ENCODE measurements around the gene MUCL3.
"Not testable (repeated sequence)": the region's sequence is repeated elsewhere in the genome, so short reads cannot be mapped to it uniquely, and the experiment has no call there.

MUCL3 gene

GRCh38 chr6:30910473-30910872 lies 30.3 kb upstream of the MUCL3 start:
- not testable (repeated sequence) for DNase-seq (ENCODE audit: low read depth)

GRCh38 chr6:30912746-30913520 lies 27.8 kb upstream of the MUCL3 start:
- no peak for DNase-seq (ENCODE audit: low read depth)

- no peak for DNase-seq (ENCODE audit: low read depth)
These were observed 27.1 kb upstream of the MUCL3 start for GRCh38 chr6:30913721-30914075.

DNA sequence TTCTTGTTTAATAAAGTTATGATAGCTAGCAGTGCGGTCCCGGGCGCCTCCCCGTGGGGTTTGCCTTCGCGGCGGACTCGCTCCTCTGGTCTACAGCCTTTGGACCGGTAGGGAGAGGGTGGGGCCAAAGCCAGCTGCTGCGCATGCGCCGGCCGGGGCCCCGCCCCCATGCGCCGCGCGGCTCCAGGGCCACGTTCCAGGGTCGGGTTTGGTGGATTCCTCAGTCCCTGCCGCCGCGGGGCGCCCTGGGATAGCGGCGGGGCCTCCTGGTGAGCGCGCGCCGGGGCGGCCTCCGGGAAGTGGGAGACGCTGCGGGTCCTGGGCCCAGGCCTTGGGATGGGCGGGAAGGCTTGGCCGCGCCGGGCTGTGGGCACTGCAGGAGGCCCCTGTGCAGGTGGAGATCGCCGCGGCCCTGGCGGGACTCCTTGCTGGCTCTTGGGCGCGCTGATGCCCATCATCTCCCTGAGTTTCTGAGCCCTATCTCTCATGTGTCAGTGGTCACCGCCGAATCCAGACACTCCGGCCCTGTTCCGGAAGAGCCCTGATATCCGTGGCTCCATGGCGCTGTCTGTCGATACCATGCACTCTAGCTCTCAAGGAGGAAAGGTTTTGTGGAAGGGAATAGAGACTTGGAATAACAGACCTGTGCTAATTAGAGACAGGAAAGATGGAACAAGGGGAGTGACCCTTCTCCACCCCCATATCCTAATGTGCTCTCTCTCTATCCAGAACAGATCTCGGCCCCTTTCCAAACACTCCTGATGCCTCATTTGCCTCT lies 26.5 kb upstream of the MUCL3 start, which contains the start of gene VARS2:
TSS of gene VARS2 (plus strand) at position 163 of the 778 bp plus-strand sequence. CDS start at position 762, 599 bp downstream.
- DNase-seq (ENCODE audit: low read depth) = peak; percentile 83

GRCh38 chr6:30914854-30915590 lies 25.8 kb upstream of the MUCL3 start:
- DNase-seq (ENCODE audit: low read depth) = no peak

- no peak for DNase-seq (ENCODE audit: low read depth)
These were observed 25.2 kb upstream of the MUCL3 start for GRCh38 chr6:30915591-30915946.

GRCh38 chr6:30917041-30917440 lies 23.7 kb upstream of the MUCL3 start:
- DNase-seq (ENCODE audit: low read depth) = no peak

DNA sequence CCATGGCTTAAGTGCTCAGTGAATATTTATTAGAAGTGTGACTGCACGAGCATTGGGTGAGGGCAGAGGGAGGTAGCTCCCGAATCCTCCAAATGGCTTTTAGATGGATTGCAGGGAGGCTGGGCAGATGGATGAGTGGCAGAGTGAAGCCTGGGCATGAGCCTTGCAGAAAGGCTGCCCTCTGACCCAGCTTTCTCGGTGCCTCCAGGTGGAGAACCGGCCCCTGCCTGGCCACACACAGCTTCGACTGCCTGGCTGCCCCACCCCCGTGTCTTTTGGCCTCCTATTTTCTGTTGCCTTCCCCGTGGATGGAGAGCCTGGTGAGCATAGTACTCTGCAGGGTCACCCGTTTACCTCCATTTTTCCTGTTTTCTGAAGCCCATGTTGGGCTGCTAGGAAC lies 23.3 kb upstream of the MUCL3 start:
- DNase-seq (ENCODE audit: low read depth) = no peak

GRCh38 chr6:30918670-30919069 lies 22.1 kb upstream of the MUCL3 start:
- DNase-seq (ENCODE audit: low read depth) = no peak

DNA sequence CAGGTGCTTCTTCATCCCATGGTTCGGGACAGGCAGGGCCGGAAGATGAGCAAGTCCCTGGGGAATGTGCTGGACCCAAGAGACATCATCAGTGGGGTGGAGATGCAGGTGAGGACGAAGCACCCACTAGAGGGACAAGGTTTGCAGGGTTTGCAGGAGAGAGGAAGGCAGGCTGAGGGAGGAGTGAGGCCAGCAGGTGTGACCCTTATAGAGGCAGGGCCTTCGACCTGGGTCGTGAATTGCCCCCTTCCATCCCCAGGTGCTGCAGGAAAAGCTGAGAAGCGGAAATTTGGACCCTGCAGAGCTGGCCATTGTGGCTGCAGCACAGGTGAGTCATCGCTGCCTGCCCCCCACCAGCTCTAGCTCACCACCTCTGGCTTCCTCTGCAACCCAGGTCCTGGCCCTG lies 18.3 kb upstream of the MUCL3 start:
- DNase-seq (ENCODE audit: low read depth) = no peak

GRCh38 chr6:30924040-30924627 lies 16.6 kb upstream of the MUCL3 start:
- not testable (repeated sequence) for DNase-seq (ENCODE audit: low read depth)

- no peak for DNase-seq (ENCODE audit: low read depth)
These were observed 14.1 kb upstream of the MUCL3 start for GRCh38 chr6:30926644-30927043.

- DNase-seq (ENCODE audit: low read depth) = not testable (repeated sequence)
These were observed 13.7 kb upstream of the MUCL3 start for GRCh38 chr6:30927080-30927479.

DNA sequence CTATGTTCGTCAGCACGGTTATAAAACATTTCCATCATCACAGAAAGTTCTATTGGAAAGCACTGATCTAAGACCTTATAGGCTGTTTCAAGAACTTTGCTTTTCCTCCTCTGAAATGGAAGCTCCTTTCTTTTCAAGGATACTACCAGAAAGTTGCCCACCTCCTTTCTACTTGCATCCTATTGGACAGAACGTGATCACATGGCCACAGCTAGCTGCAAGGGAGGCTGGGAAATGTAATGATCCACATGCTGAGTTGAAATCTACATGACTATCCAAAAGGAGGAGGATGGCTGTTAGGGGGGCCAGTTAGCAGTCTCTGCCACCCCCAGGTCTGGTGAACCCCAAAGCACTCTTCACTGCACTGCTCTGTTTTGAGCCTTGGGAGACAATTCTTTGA lies 12.1 kb upstream of the MUCL3 start:
- DNase-seq (ENCODE audit: low read depth) = no peak

- DNase-seq (ENCODE audit: low read depth) = no peak
These were observed 10.3 kb upstream of the MUCL3 start for GRCh38 chr6:30930506-30930905.

- DNase-seq (ENCODE audit: low read depth) = no peak
These were observed 9.5 kb upstream of the MUCL3 start for GRCh38 chr6:30931272-30931671.

GRCh38 chr6:30931969-30932645 lies 8.7 kb upstream of the MUCL3 start, which contains the start of gene SFTA2:
SFTA2 (minus strand) TSS chr6:30932170; CDS start chr6:30932096, 74 bp downstream.
- no peak for DNase-seq (ENCODE audit: low read depth)

GRCh38 chr6:30932665-30933365 lies 8.0 kb upstream of the MUCL3 start:
- no peak for DNase-seq (ENCODE audit: low read depth)

DNA sequence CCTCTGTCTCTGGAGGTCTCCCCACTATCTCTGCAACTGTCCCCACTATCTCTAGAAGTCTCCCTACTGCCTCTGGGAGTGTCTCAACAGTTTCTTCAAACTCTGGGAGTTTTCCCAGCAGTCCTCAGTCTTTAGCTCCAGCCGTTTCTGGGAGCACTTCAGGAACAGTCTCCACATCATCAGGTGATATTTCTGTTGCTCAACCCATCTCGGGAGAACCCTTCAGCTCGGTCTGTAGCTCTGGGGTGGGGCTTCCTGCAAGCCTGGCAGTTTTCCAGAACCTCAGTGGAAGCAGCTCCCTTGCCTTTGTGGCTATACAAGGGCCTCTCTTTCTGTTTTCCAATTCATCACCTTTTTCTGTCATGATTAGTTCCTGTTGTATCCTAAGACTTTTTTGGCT lies 5.8 kb upstream of the MUCL3 start:
- no peak for DNase-seq (ENCODE audit: low read depth)

DNA sequence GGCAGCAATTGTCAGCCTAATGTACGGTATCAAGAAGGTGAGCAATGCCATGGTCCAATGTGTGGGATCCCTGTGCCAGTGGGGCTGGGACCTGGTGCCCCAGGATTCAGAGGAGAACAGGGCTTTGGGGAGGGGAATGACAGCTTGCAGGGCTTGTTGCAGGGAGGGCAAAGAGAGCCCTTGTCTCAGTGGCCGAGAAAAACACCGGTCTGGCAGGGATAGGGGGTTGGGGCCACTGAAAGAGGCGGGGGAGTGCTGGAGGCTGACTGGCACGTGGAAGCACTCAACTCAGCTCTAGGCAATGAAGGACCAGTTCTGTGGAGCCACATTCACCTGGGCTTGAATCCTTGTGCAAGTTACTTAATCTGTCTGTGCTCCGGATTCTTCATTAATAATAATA lies 3.5 kb upstream of the MUCL3 start:
- DNase-seq (ENCODE audit: low read depth) = no peak

DNA sequence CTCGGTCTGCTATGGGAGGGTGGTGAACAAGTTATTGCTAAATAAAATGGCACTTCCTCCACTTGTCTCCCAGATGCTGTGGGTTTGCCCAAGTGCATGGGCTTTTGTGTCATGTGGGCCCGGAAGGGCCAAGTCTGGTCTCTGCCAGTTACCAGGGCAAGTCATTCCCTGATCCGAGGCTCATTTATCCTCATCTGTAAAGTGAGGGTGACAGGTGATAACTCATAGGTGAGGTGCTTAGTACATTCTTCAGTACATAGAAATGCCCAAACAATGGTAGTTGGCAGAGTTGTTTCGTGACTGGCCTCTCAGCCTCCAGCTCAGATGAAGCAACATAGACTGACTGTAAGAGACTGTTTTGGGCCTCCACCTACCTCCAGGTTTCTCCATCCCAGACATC lies 2.0 kb upstream of the MUCL3 start:
- no peak for DNase-seq (ENCODE audit: low read depth)

Measured in activated T-helper 1 cell treated with Interleukin-2 at 50 U/mL for 16 hours (primary cell).